Activated naive CD8-positive, alpha-beta T cell treated with anti-CD3 and anti-CD28 coated beads, Interleukin-2, amount 10 ng/mL, durations not matched to agents 7 days and 5 days (primary cell): ENCODE results near the gene ALOX5AP. TPM values are rescaled to one million over a fixed set of nuclear protein-coding genes. Genes with fewer than 3 reads are reported as not detected.

ENCODE experiments used
- ATAC-seq: fragments of 150-1000 bp; cut with Tn5 transposase; one replicate; pipeline ENCODE4 v1.10.0; 2021; ENCODE audit warnings: low read depth, moderate library complexity
- POLR2A ChIA-PET: fragments of 350-600 bp; sonication (Branson Sonifier 250); formaldehyde crosslinking; loops from one replicate; lab custom pipeline; 2021; ENCODE audit warnings: antibody characterized with exemption; lab: Charles Lee
- DNase-seq: peaks from one replicate; pipeline ENCODE4 v3.0.0; 2021
- H3K27ac Mint-ChIP-seq: one replicate; pipeline ENCODE4 v1.8.0; 2022; ENCODE audit warnings: mild to moderate bottlenecking, mixed read lengths
- H3K27me3 Mint-ChIP-seq: one replicate; pipeline ENCODE4 v1.8.0; 2022; ENCODE audit warnings: mild to moderate bottlenecking, moderate library complexity, mixed read lengths
- H3K36me3 Mint-ChIP-seq: one replicate; pipeline ENCODE4 v1.8.0; 2021; ENCODE audit warnings: mild to moderate bottlenecking, mixed read lengths
- H3K4me1 Mint-ChIP-seq: one replicate; pipeline ENCODE4 v1.8.0; 2021; ENCODE audit warnings: mixed read lengths
- H3K4me3 Mint-ChIP-seq: one replicate; pipeline ENCODE4 v1.8.0; 2022; ENCODE audit warnings: mild to moderate bottlenecking, moderate library complexity, mixed read lengths
- H3K9me3 Mint-ChIP-seq: one replicate; pipeline ENCODE4 v1.8.0; 2021; ENCODE audit warnings: mixed read lengths
- total RNA-seq, 2 experiments: library from RNA; stranded (reverse); gene quantifications; one replicate each; pipeline ENCODE4 v1.2.3, GENCODE V29; 2021

Gene ALOX5AP
- total RNA-seq, 2 experiments from 2014 or later: 61.3 to 63.3 TPM

GRCh38 chr13:30791354-30792001 lies 56.1 kb downstream of the ALOX5AP start:
- H3K4me1 Mint-ChIP-seq: peaks cover 16% of the 10 kb centered on the region
- no peak overlapping the region for H3K27ac Mint-ChIP-seq
- peaks cover 1% of the 10 kb centered on the region for H3K36me3 Mint-ChIP-seq
- H3K27me3 Mint-ChIP-seq: no peaks in the 10 kb centered on the region
- DNase-seq: no peak
- H3K9me3 Mint-ChIP-seq: no peaks in the 10 kb centered on the region
- POLR2A ChIA-PET: no interaction called here
- ATAC-seq: no peak
- no peak overlapping the region for H3K4me3 Mint-ChIP-seq

DNA sequence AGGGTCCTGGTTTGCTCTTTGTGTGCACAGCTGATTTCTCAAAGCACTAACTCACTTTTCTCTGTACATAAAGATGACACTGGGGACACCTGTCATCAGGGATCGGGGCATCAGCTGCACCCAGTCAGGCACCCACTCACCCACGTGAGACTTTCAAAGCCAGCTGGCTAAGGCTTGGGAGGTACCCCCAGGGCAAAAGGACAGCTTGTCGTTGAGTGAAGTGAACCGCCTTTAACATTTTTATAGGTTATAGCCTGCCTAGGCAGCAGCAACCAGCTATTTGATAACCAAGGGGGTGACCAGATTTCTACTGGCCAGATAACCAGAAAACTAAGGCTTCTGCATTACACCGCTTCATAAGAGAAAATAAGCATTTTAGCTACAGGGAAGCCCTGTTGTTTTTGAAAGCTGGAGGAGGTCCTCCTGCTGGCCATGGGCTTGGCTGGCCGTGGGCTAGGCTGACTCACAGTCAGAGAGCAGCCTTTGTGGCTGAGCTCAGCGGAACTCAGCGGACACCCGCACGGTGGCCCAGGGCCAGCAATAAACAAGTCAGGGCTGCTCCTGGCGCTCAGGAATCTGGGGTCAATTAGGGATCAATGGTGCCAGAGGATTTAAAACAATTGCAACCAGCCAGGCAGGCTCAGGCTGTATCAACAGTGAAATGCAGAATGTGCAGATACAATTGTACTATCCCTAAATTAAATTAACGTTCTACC lies 57.1 kb downstream of the ALOX5AP start:
- Mint-ChIP-seq H3K4me1 (peaks cover 18% of the 10 kb centered on the region), H3K36me3 (peaks cover 1% of the 10 kb centered on the region), H3K9me3 (no peaks in the 10 kb centered on the region), H3K27ac (no peak overlapping the region), H3K27me3 (no peaks in the 10 kb centered on the region), H3K4me3 (no peak overlapping the region)
- ATAC-seq: no peak
- POLR2A ChIA-PET: no interaction called here
- DNase-seq: no peak

- ATAC-seq (peak; percentile 76), DNase-seq (no peak)
- peaks cover 1% of the 10 kb centered on the region for H3K36me3 Mint-ChIP-seq
- peaks cover 18% of the 10 kb centered on the region for H3K4me1 Mint-ChIP-seq
- H3K4me3 Mint-ChIP-seq: peak overlapping the region; percentile 50
- peak overlapping the region; percentile 70 for H3K27ac Mint-ChIP-seq
- POLR2A ChIA-PET: interaction anchor here (0.7 kb wide), 1 partner anchor 151 kb away, joined by 3 read pairs; no protein-coding TSS in a partner anchor
- H3K9me3 Mint-ChIP-seq: no peaks in the 10 kb centered on the region
- H3K27me3 Mint-ChIP-seq: no peaks in the 10 kb centered on the region
These were observed 60.8 kb downstream of the ALOX5AP start for GRCh38 chr13:30796132-30796572.

- Mint-ChIP-seq H3K4me3 (no peak overlapping the region), H3K27me3 (no peaks in the 10 kb centered on the region), H3K36me3 (peaks cover 1% of the 10 kb centered on the region), H3K4me1 (peaks cover 18% of the 10 kb centered on the region), H3K9me3 (no peaks in the 10 kb centered on the region), H3K27ac (peak overlapping the region; percentile 70)
- DNase-seq (no peak), ATAC-seq (no peak)
- POLR2A ChIA-PET: interaction anchor here (0.7 to 0.8 kb wide), 2 partner anchors 121 to 152 kb away, joined by 3 read pairs; no protein-coding TSS in a partner anchor
These were observed 61.6 kb downstream of the ALOX5AP start for GRCh38 chr13:30796631-30797601.

GRCh38 chr13:30797847-30798535 lies 62.6 kb downstream of the ALOX5AP start:
- POLR2A ChIA-PET: interaction anchor here (0.8 kb wide), 1 partner anchor 123 kb away, joined by 3 read pairs; no protein-coding TSS in a partner anchor
- DNase-seq: no peak
- Mint-ChIP-seq H3K27me3 (no peaks in the 10 kb centered on the region), H3K36me3 (peaks cover 1% of the 10 kb centered on the region), H3K4me3 (no peak overlapping the region), H3K4me1 (peaks cover 22% of the 10 kb centered on the region), H3K27ac (no peak overlapping the region), H3K9me3 (no peaks in the 10 kb centered on the region)
- no peak for ATAC-seq

GRCh38 chr13:30798776-30799355 lies 63.5 kb downstream of the ALOX5AP start:
- H3K27me3 Mint-ChIP-seq: no peaks in the 10 kb centered on the region
- H3K36me3 Mint-ChIP-seq: peaks cover 1% of the 10 kb centered on the region
- no peak for DNase-seq
- no peak overlapping the region for H3K27ac Mint-ChIP-seq
- H3K4me1 Mint-ChIP-seq: peaks cover 24% of the 10 kb centered on the region
- H3K9me3 Mint-ChIP-seq: no peaks in the 10 kb centered on the region
- no peak for ATAC-seq
- POLR2A ChIA-PET: no interaction called here
- no peak overlapping the region for H3K4me3 Mint-ChIP-seq

- POLR2A ChIA-PET: interaction anchor here (0.7 kb wide), 1 partner anchor 150 kb away, joined by 4 read pairs; no protein-coding TSS in a partner anchor
- Mint-ChIP-seq H3K27me3 (no peaks in the 10 kb centered on the region), H3K27ac (no peak overlapping the region), H3K4me3 (no peak overlapping the region), H3K36me3 (peaks cover 1% of the 10 kb centered on the region), H3K4me1 (peaks cover 24% of the 10 kb centered on the region), H3K9me3 (no peaks in the 10 kb centered on the region)
- DNase-seq (no peak), ATAC-seq (no peak)
These were observed 64.0 kb downstream of the ALOX5AP start for GRCh38 chr13:30799356-30799824.

DNA sequence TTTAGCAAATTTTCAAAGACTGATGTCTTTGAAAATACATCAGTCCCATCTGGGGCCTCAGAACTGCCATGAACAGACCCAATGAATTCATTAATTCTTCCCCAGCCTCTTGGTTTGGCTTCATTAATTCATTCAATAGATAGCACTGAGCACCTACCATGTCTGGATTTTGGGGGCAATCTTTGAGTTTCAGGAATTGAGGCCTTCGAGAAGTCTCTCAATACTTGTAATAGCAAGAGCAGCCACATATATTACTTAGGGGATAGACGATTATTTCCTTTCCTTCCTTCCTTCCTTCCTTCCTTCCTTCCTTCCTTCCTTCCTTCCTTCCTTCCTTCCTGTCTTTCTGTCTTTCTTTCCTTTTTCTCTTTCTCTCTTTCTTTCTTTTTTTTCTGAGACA lies 64.8 kb downstream of the ALOX5AP start:
- no peak overlapping the region for H3K27ac Mint-ChIP-seq
- DNase-seq (no peak), ATAC-seq (no peak)
- H3K4me3 Mint-ChIP-seq: no peak overlapping the region
- peaks cover 1% of the 10 kb centered on the region for H3K36me3 Mint-ChIP-seq
- POLR2A ChIA-PET: interaction anchor here (0.7 kb wide), 2 partner anchors 16 to 151 kb away, joined by 4 read pairs; no protein-coding TSS in a partner anchor
- no peaks in the 10 kb centered on the region for H3K9me3 Mint-ChIP-seq
- peaks cover 21% of the 10 kb centered on the region for H3K4me1 Mint-ChIP-seq
- no peaks in the 10 kb centered on the region for H3K27me3 Mint-ChIP-seq

DNA sequence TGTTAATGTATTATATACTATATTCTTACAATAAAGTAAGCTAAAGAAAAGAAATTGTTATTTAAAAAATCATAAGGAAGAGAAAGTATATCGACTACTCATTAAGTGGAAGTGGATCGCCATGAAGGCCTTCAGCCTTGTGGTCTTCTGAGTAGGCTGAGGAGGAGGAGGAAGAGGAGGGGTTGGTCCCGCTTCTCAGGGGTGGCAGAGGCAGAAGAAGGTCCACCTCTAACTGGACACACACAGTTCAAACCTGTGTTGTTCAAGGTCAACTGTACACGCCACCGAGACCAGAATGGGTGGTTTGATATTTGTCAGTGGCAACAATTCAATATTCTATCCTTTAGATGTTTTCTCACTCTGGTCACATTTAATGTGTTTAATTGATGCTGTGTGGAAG lies 67.2 kb downstream of the ALOX5AP start:
- no peaks in the 10 kb centered on the region for H3K27me3 Mint-ChIP-seq
- DNase-seq: no peak
- POLR2A ChIA-PET: no interaction called here
- no peak for ATAC-seq
- no peak overlapping the region for H3K27ac Mint-ChIP-seq
- H3K9me3 Mint-ChIP-seq: no peaks in the 10 kb centered on the region
- H3K4me1 Mint-ChIP-seq: peaks cover 12% of the 10 kb centered on the region
- peak overlapping the region; percentile 65 for H3K4me3 Mint-ChIP-seq
- no peaks in the 10 kb centered on the region for H3K36me3 Mint-ChIP-seq

GRCh38 chr13:30802953-30803478 lies 67.7 kb downstream of the ALOX5AP start:
- no peaks in the 10 kb centered on the region for H3K27me3 Mint-ChIP-seq
- no peaks in the 10 kb centered on the region for H3K36me3 Mint-ChIP-seq
- no peaks in the 10 kb centered on the region for H3K9me3 Mint-ChIP-seq
- peak overlapping the region; percentile 65 for H3K4me3 Mint-ChIP-seq
- H3K4me1 Mint-ChIP-seq: peaks cover 12% of the 10 kb centered on the region
- peak overlapping the region; percentile 31 for H3K27ac Mint-ChIP-seq
- DNase-seq (peak; percentile 87), ATAC-seq (peak; percentile 96)
- POLR2A ChIA-PET: interaction anchor here (0.6 kb wide), 1 partner anchor 149 kb away, joined by 7 read pairs; no protein-coding TSS in a partner anchor

GRCh38 chr13:30803749-30804148 lies 68.4 kb downstream of the ALOX5AP start:
- no peaks in the 10 kb centered on the region for H3K9me3 Mint-ChIP-seq
- POLR2A ChIA-PET: interaction anchor here (0.6 kb wide), 1 partner anchor 149 kb away, joined by 7 read pairs; no protein-coding TSS in a partner anchor
- H3K27me3 Mint-ChIP-seq: no peaks in the 10 kb centered on the region

GRCh38 chr13:30804474-30804873 lies 69.1 kb downstream of the ALOX5AP start:
- no peak overlapping the region for H3K4me3 Mint-ChIP-seq
- H3K27me3 Mint-ChIP-seq: peaks cover under 1% of the 10 kb centered on the region
- ATAC-seq: no peak
- no peaks in the 10 kb centered on the region for H3K9me3 Mint-ChIP-seq
- DNase-seq: no peak
- POLR2A ChIA-PET: no interaction called here
- no peak overlapping the region for H3K27ac Mint-ChIP-seq
- H3K36me3 Mint-ChIP-seq: no peaks in the 10 kb centered on the region
- H3K4me1 Mint-ChIP-seq: peaks cover 12% of the 10 kb centered on the region

More at GRCh38 chr13:30803749-30804148, 68.4 kb downstream of the ALOX5AP start:
- Mint-ChIP-seq H3K4me1 (peaks cover 12% of the 10 kb centered on the region), H3K27ac (no peak overlapping the region), H3K36me3 (no peaks in the 10 kb centered on the region), H3K4me3 (peak overlapping the region; percentile 65)
- DNase-seq (no peak), ATAC-seq (no peak)
